Ureter (tissue), 1 donor: ENCODE data around the gene PRR4. TPM values are rescaled to one million over a fixed set of nuclear protein-coding genes. Genes with fewer than 3 reads are reported as not detected.

ENCODE experiments used
- DNase-seq: peaks from one replicate; pipeline ENCODE4 v3.0.0-alpha.2; 2020; ENCODE audit warnings: low spot score
- total RNA-seq: library from RNA; stranded (reverse); gene quantifications from one replicate; pipeline ENCODE4 v1.2.4, GENCODE V29; 2023
- donor health status: DM: yes; HTN: yes; CAD: no.

The PRR4 gene
- total RNA-seq, 1 donor from 2014 or later, result 7.3 TPM

DNA sequence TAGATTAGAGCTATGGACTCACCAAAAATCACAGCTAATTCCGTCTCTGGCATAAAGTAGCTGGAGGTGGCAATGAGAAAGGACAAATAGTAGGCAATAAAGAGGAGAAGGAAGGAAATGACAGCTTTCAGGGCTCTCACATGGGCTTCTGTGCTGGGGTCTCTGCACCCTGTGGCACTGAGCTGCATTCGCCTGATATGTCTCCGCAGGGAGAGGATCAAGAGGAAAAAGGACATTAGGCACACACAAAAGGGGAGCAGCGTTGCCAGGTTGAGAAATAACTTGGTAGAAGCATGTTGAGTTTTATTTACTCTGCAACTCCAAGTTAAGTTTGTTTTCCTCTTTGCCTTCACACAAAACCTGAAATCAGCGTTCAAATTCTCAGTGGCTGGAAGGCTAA is 47.5 kb downstream of the PRR4 start:
- no peak for DNase-seq

Other genes starting within 250 kb of the PRR4 start
- 28.3 TPM for gene MAGOHB, start 235.9 kb downstream of the PRR4 start, total RNA-seq
- 13.2 TPM for gene STYK1, start 175.4 kb downstream of the PRR4 start, total RNA-seq
- gene YBX3, start 126.2 kb downstream of the PRR4 start, total RNA-seq, result 318 TPM
- gene TAS2R7, start 46.8 kb downstream of the PRR4 start, total RNA-seq, result not detected
- not detected for gene TAS2R8, start 42.2 kb downstream of the PRR4 start, total RNA-seq
- gene TAS2R9, start 39.3 kb downstream of the PRR4 start, total RNA-seq, result not detected
- gene TAS2R10, start 23.1 kb downstream of the PRR4 start, total RNA-seq, result 0.62 TPM
- gene PRH1, start 34.8 kb upstream of the PRR4 start, total RNA-seq, result 47.6 TPM
- 7.9 TPM for gene TAS2R13, start 60.1 kb upstream of the PRR4 start, total RNA-seq
- gene PRH2, start 79.8 kb upstream of the PRR4 start, total RNA-seq, result not detected
- 8.0 TPM for gene TAS2R14, start 89.8 kb upstream of the PRR4 start, total RNA-seq
- 7.2 TPM for gene TAS2R50, start 137.4 kb upstream of the PRR4 start, total RNA-seq
- 6.1 TPM for gene TAS2R20, start 148.8 kb upstream of the PRR4 start, total RNA-seq
- gene TAS2R19, start 173.1 kb upstream of the PRR4 start, total RNA-seq, result 14.2 TPM
- gene TAS2R31, start 181.9 kb upstream of the PRR4 start, total RNA-seq, result 12.2 TPM
- gene TAS2R46, start 212.8 kb upstream of the PRR4 start, total RNA-seq, result 5.4 TPM
- 3.0 TPM for gene TAS2R43, start 242.8 kb upstream of the PRR4 start, total RNA-seq